Activated T-cell treated with anti-CD3 and anti-CD28 coated beads for 48 hours (primary cell): ENCODE measurements around the gene FANCI.

Experiments used
- DNase-seq: peaks from one replicate; pipeline ENCODE4 v3.0.0-alpha.2; 2020; ENCODE audit warnings: low read depth

Gene FANCI

GRCh38 chr15:89361451-89362202, 117.8 kb downstream of the FANCI start:
- DNase-seq = peak; percentile 49

GRCh38 chr15:89362203-89363101, 118.7 kb downstream of the FANCI start:
- no peak for DNase-seq

- DNase-seq = no peak
These were observed 119.4 kb downstream of the FANCI start for GRCh38 chr15:89363133-89363532.

- no peak for DNase-seq
These were observed 120.0 kb downstream of the FANCI start for GRCh38 chr15:89363770-89364169.

- DNase-seq = no peak
These were observed 120.6 kb downstream of the FANCI start for GRCh38 chr15:89364341-89364740.

- no peak for DNase-seq
These were observed 121.1 kb downstream of the FANCI start for GRCh38 chr15:89364741-89365450.

GRCh38 chr15:89365462-89366065, 121.8 kb downstream of the FANCI start:
- no peak for DNase-seq
